Gastrocnemius medialis (tissue), 4 donors: ENCODE measurements around the gene METTL8.

Experiments
- POLR2A ChIP-seq, 2 donors: fragments of 450-650 bp; IDR thresholded peaks; one replicate each; pipeline ENCODE4 v1.6.1; 2017; ENCODE audit warnings: antibody characterized with exemption in 2 of 2, mild to moderate bottlenecking in 2 of 2, moderate library complexity in 2 of 2
- TF ChIP-seq, protein P1 (sequence below), 5 experiments: fragments of 450-650 bp in 3 of 5; fragments of 200-600 bp in 2 of 5; sonication (generic) in 2 of 5; IDR thresholded peaks in 4 of 5; conservative IDR thresholded peaks in 1 of 5; 1 replicate in 4 of 5; 2 replicates in 1 of 5; pipeline ENCODE4 v1.5.1; 2016 to 2019; ENCODE audit warnings: antibody characterized with exemption in 5 of 5, mild to moderate bottlenecking in 3 of 5, moderate library complexity in 3 of 5

DNA sequence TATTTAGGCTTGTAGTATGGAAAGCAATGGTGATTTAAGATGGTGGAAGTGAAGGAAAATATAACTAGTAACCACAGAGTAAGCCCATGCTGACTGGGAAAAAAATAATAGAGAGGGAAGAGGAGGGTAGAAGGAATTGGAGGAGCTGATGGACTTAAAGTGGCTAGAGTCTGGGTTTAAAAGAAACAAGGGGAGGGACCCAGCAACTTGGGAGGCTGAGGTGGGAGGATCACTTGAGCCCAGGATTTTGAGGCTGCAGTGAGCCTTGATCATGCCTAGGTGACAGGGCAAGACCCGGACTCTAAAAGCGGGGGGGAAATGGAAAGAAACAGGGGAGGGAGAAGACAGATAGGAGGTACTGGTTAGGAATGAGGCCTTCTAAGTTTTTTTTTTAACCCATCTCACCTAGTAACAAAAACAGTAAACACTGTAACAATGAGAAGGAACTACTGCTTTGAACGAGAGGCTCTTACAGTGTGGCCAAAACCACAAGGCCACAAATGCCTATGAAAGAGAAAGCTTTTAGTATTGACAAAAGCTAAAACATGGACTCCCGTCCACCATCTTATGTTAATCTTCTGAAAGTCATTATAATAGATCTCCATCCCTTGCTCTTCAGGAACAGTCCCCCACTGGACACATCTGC, 26.6 kb downstream of the METTL8 start:
- TF ChIP-seq, protein P1, sequence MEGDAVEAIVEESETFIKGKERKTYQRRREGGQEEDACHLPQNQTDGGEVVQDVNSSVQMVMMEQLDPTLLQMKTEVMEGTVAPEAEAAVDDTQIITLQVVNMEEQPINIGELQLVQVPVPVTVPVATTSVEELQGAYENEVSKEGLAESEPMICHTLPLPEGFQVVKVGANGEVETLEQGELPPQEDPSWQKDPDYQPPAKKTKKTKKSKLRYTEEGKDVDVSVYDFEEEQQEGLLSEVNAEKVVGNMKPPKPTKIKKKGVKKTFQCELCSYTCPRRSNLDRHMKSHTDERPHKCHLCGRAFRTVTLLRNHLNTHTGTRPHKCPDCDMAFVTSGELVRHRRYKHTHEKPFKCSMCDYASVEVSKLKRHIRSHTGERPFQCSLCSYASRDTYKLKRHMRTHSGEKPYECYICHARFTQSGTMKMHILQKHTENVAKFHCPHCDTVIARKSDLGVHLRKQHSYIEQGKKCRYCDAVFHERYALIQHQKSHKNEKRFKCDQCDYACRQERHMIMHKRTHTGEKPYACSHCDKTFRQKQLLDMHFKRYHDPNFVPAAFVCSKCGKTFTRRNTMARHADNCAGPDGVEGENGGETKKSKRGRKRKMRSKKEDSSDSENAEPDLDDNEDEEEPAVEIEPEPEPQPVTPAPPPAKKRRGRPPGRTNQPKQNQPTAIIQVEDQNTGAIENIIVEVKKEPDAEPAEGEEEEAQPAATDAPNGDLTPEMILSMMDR (IDR thresholded peaks at IDR 0.05 in 4 of 5, conservative IDR thresholded peaks at IDR 0.05 in 1 of 5) = no peak
- TF ChIP-seq POLR2A (IDR thresholded peaks at IDR 0.05) = no peak
